ENCODE data around the gene TMEM40. TPM values are rescaled to one million over a fixed set of nuclear protein-coding genes. Genes with fewer than 3 reads are reported as not detected.
"Not testable (repeated sequence)": the region's sequence is repeated elsewhere in the genome, so short reads cannot be mapped to it uniquely, and the experiment has no call there.

Gene TMEM40
- polyA plus RNA-seq, 1 experiment = 0.41 TPM

- ChIA-PET POLR2A (interaction anchor here (1.8 kb wide), 1 partner anchor 43 kb away, joined by 6 read pairs; the partner anchor contains the start of gene RAF1), CTCF (interaction anchor here (0.8 to 3.6 kb wide), 4 partner anchors 12 to 183 kb away, joined by 3 to 31 read pairs (median 4); no protein-coding TSS in a partner anchor)
- DNase-seq (ENCODE audit: low read depth, low spot score) = no peak
- TF ChIP-seq, protein P1, sequence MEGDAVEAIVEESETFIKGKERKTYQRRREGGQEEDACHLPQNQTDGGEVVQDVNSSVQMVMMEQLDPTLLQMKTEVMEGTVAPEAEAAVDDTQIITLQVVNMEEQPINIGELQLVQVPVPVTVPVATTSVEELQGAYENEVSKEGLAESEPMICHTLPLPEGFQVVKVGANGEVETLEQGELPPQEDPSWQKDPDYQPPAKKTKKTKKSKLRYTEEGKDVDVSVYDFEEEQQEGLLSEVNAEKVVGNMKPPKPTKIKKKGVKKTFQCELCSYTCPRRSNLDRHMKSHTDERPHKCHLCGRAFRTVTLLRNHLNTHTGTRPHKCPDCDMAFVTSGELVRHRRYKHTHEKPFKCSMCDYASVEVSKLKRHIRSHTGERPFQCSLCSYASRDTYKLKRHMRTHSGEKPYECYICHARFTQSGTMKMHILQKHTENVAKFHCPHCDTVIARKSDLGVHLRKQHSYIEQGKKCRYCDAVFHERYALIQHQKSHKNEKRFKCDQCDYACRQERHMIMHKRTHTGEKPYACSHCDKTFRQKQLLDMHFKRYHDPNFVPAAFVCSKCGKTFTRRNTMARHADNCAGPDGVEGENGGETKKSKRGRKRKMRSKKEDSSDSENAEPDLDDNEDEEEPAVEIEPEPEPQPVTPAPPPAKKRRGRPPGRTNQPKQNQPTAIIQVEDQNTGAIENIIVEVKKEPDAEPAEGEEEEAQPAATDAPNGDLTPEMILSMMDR (IDR thresholded peaks at IDR 0.05; ENCODE audit: low read depth, low read length) = no peak
- H3K27me3 ChIP-seq (ENCODE audit: control insufficient read depth, insufficient read depth, low read length) = no peaks in the 10 kb centered on the region
- H3K27ac ChIP-seq (ENCODE audit: low read depth, low read length) = no peak overlapping the region
- H3K4me3 ChIP-seq (ENCODE audit: low read depth, low read length) = no peak overlapping the region
- no peaks in the 10 kb centered on the region for H3K9me3 ChIP-seq (ENCODE audit: control insufficient read depth, insufficient read depth, low read length)
Observed at GRCh38 chr3:12707449-12707848, 51.6 kb downstream of the TMEM40 start.

- no peak for DNase-seq (ENCODE audit: low read depth, low spot score)
- ChIA-PET POLR2A (no interaction called here), CTCF (interaction anchor here (0.5 to 2.2 kb wide), 25 partner anchors 9 to 571 kb away, joined by 3 to 23 read pairs (median 3); partner anchors contain the start of genes RAF1, RPL32 and TSEN2)
- H3K9me3 ChIP-seq (ENCODE audit: control insufficient read depth, insufficient read depth, low read length) = no peaks in the 10 kb centered on the region
- no peaks in the 10 kb centered on the region for H3K27me3 ChIP-seq (ENCODE audit: control insufficient read depth, insufficient read depth, low read length)
- no peak overlapping the region for H3K27ac ChIP-seq (ENCODE audit: low read depth, low read length)
- no peak overlapping the region for H3K4me3 ChIP-seq (ENCODE audit: low read depth, low read length)
- TF ChIP-seq, protein P1 (IDR thresholded peaks at IDR 0.05; ENCODE audit: low read depth, low read length) = peak; percentile 85
Observed at GRCh38 chr3:12706504-12707253, 52.4 kb downstream of the TMEM40 start.

DNA sequence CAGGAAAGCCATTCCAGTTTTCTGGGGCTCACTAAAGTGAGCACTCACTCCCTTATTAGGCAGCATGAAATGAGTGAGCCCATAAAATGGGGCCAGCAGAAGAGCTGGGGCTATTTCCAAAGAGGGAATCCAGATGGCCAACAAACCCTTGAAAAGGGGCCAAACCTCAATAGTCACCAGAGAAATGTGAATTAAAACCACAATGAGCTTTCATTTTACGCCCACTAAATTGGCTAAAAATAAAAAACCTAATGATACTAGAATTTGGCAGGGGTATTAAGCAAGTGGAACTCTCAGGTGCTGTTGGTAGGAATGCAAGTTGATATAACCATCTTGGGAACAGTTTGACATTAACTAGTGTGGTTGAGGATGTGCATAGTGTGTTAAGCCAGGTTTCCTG is 53.1 kb downstream of the TMEM40 start:
- TF ChIP-seq, protein P1 (IDR thresholded peaks at IDR 0.05; ENCODE audit: low read depth, low read length) = no peak
- DNase-seq (ENCODE audit: low read depth, low spot score) = no peak

DNA sequence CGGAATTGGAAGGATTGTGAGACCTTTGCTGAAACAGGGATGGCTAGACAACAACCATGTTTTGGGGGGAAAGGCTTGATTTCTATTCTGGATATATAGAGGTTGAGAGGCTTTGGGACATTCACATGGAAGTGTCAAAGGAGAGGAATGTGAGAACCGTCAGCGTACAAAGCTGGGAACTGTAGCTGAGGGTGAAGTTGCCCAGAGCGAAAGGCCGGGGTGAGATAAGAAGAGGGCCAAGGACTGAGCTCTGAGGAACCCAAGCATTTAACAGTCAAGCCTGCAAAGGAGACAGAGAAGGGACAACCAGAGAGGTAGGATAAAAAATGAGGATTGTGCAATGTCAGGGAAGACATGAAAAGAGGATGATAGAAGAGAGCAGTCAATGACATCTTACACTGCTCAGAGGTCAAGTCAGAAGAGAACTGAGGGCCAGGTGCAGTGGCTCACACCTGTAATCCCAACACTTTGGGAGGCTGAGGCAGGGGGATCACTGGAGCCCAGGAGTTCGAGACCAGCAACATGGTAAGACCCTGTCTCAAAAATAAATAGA is 53.6 kb downstream of the TMEM40 start:
- Histone ChIP-seq H3K27me3 (ENCODE audit: control insufficient read depth, insufficient read depth, low read length) (peaks cover 2% of the 10 kb centered on the region), H3K27ac (ENCODE audit: low read depth, low read length) (no peak overlapping the region), H3K9me3 (ENCODE audit: control insufficient read depth, insufficient read depth, low read length) (no peaks in the 10 kb centered on the region), H3K4me3 (ENCODE audit: low read depth, low read length) (no peak overlapping the region)
- TF ChIP-seq, protein P1 (IDR thresholded peaks at IDR 0.05; ENCODE audit: low read depth, low read length) = no peak
- ChIA-PET CTCF (interaction anchor here (0.6 to 2.2 kb wide), 10 partner anchors 9 to 570 kb away, joined by 3 to 23 read pairs (median 5); partner anchors contain the start of gene RPL32), POLR2A (no interaction called here)
- DNase-seq (ENCODE audit: low read depth, low spot score) = no peak

More for the DNA sequence above, 53.1 kb downstream of the TMEM40 start:
- CTCF ChIA-PET = interaction anchor here (0.5 to 2.2 kb wide), 20 partner anchors 9 to 571 kb away, joined by 3 to 23 read pairs (median 4); partner anchors contain the start of genes RAF1, RPL32 and TSEN2
- no peaks in the 10 kb centered on the region for H3K9me3 ChIP-seq (ENCODE audit: control insufficient read depth, insufficient read depth, low read length)
- no peak overlapping the region for H3K4me3 ChIP-seq (ENCODE audit: low read depth, low read length)
- H3K27ac ChIP-seq (ENCODE audit: low read depth, low read length) = no peak overlapping the region
- POLR2A ChIA-PET = no interaction called here
- no peaks in the 10 kb centered on the region for H3K27me3 ChIP-seq (ENCODE audit: control insufficient read depth, insufficient read depth, low read length)

DNA sequence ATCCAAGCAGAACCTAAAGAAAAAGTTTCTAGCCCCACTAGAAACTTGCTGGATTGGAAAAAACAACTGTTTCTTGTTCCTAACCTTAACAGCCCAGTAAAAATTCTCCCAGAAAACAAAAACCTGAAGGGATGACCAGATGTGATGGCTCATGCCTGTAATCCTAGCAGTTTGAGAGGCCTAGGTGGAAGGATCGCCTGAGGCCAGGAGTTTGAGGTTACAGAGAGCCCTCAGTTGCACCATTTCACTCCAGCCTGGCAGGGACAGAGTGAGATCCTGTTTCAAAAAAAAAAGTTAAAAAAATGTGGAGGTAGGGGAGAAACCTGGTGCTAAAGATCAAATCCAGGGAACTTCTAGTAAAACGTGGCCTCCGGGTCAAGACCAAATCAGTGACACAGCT is 56.6 kb downstream of the TMEM40 start:
- ChIA-PET POLR2A (no interaction called here), CTCF (no interaction called here)
- peaks cover 2% of the 10 kb centered on the region for H3K27me3 ChIP-seq (ENCODE audit: control insufficient read depth, insufficient read depth, low read length)
- no peak for DNase-seq (ENCODE audit: low read depth, low spot score)
- TF ChIP-seq, protein P1 (IDR thresholded peaks at IDR 0.05; ENCODE audit: low read depth, low read length) = no peak
- H3K27ac ChIP-seq (ENCODE audit: low read depth, low read length) = no peak overlapping the region
- H3K9me3 ChIP-seq (ENCODE audit: control insufficient read depth, insufficient read depth, low read length) = no peaks in the 10 kb centered on the region
- no peak overlapping the region for H3K4me3 ChIP-seq (ENCODE audit: low read depth, low read length)

GRCh38 chr3:12701601-12702000 is 57.5 kb downstream of the TMEM40 start:
- H3K27ac ChIP-seq (ENCODE audit: low read depth, low read length); DNase-seq (ENCODE audit: low read depth, low spot score); H3K27me3 ChIP-seq (ENCODE audit: control insufficient read depth, insufficient read depth, low read length); H3K9me3 ChIP-seq (ENCODE audit: control insufficient read depth, insufficient read depth, low read length); H3K4me3 ChIP-seq (ENCODE audit: low read depth, low read length); CTCF ChIA-PET; POLR2A ChIA-PET: not testable (repeated sequence)

Measured in AG04450 (cell line).